GM12891 (cell line): ENCODE data around the gene SHMT1.

Experiments
- POLR2A ChIP-seq: IDR thresholded peaks from 2 replicates; pipeline ENCODE4 v1.6.1; 2011; ENCODE audit warnings: low read depth, low read length, control low read depth
- POLR2AphosphoS5 ChIP-seq: IDR thresholded peaks from 2 replicates; pipeline ENCODE4 v1.6.1; 2011; ENCODE audit warnings: low read depth, low read length, control low read depth
- POU2F2 ChIP-seq: IDR thresholded peaks from 2 replicates; pipeline ENCODE4 v1.6.1; 2011; ENCODE audit warnings: low read depth, mild to moderate bottlenecking, control low read depth, low read length, moderate library complexity
- SPI1 ChIP-seq: IDR thresholded peaks from 2 replicates; pipeline ENCODE4 v1.6.1; 2011; ENCODE audit warnings: low read depth, low read length, control low read depth
- TAF1 ChIP-seq: IDR thresholded peaks from 2 replicates; pipeline ENCODE4 v1.6.1; 2011; ENCODE audit warnings: low read depth, low read length, control low read depth

DNA sequence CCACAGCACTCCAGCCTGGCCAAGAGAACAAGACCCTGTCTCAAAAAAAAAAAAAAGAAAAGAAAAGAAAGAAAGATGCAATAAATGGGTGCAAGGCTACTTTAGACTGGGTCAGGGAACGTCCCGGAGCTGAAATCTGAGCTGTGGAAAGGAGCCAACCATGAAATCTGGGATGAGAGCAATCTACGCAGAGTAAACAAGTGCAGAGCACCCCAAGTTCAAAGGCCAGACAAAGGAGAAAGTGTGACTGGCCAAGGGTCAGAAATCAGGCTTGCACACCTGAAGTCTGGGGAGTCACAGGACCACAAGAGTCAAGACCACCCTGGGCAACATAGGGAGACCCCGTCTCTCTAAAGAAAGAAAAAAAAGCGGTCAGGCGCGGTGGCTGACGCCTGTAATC is 2.8 kb downstream of the SHMT1 start:
- no peak for TF ChIP-seq POLR2A
- no peak for TF ChIP-seq POLR2AphosphoS5
- no peak for TF ChIP-seq POU2F2
- no peak for TF ChIP-seq TAF1
- no peak for TF ChIP-seq SPI1
